Lower leg skin (tissue), 3 donors: ENCODE measurements around the gene EPHB2.

ENCODE experiments used
- CTCF ChIP-seq, 3 donors: fragments of 450-650 bp; IDR thresholded peaks; one replicate each; pipeline ENCODE4 v1.5.1; 2016; ENCODE audit warnings: antibody characterized with exemption in 3 of 3, mild to moderate bottlenecking in 3 of 3, moderate library complexity in 2 of 3
- POLR2A ChIP-seq, 2 donors: fragments of 450-650 bp; IDR thresholded peaks; one replicate each; pipeline ENCODE4 v1.6.1; 2016 to 2017; ENCODE audit warnings: antibody characterized with exemption in 2 of 2, mild to moderate bottlenecking in 1 of 2, moderate library complexity in 1 of 2

- TF ChIP-seq CTCF (IDR thresholded peaks at IDR 0.05) (no peak), POLR2A (IDR thresholded peaks at IDR 0.05) (no peak)
Measured at GRCh38 chr1:22862752-22863151, 152.1 kb downstream of the EPHB2 start.
